Nephron progenitor cell (in vitro differentiated cells): ENCODE measurements around the gene NGEF.

Source experiments
- DNase-seq: peaks from one replicate; pipeline ENCODE4 v3.0.0; 2021
- H3K27ac Mint-ChIP-seq: 2 replicates; pipeline ENCODE4 v1.8.0; 2021; ENCODE audit warnings: mild to moderate bottlenecking, moderate library complexity, mixed read lengths
- H3K27me3 Mint-ChIP-seq: 2 replicates; pipeline ENCODE4 v1.8.0; 2021; ENCODE audit warnings: mild to moderate bottlenecking, low read depth, mixed read lengths; ENCODE audit not compliant: poor library complexity
- H3K36me3 Mint-ChIP-seq: 2 replicates; pipeline ENCODE4 v1.8.0; 2021; ENCODE audit warnings: low read depth, mixed read lengths
- H3K4me1 Mint-ChIP-seq: 2 replicates; pipeline ENCODE4 v1.8.0; 2021; ENCODE audit warnings: mixed read lengths
- H3K4me3 Mint-ChIP-seq: 2 replicates; pipeline ENCODE4 v1.8.0; 2021; ENCODE audit warnings: mild to moderate bottlenecking, moderate library complexity, mixed read lengths
- H3K9me3 Mint-ChIP-seq: 2 replicates; pipeline ENCODE4 v1.8.0; 2021; ENCODE audit warnings: mild to moderate bottlenecking, moderate library complexity, mixed read lengths
- TF ChIP-seq, protein P1 (sequence below): fragments of 200-600 bp; sonication (generic); IDR thresholded peaks from 2 replicates; pipeline ENCODE4 v1.5.0; 2021; ENCODE audit warnings: antibody characterized with exemption

NGEF gene

DNA sequence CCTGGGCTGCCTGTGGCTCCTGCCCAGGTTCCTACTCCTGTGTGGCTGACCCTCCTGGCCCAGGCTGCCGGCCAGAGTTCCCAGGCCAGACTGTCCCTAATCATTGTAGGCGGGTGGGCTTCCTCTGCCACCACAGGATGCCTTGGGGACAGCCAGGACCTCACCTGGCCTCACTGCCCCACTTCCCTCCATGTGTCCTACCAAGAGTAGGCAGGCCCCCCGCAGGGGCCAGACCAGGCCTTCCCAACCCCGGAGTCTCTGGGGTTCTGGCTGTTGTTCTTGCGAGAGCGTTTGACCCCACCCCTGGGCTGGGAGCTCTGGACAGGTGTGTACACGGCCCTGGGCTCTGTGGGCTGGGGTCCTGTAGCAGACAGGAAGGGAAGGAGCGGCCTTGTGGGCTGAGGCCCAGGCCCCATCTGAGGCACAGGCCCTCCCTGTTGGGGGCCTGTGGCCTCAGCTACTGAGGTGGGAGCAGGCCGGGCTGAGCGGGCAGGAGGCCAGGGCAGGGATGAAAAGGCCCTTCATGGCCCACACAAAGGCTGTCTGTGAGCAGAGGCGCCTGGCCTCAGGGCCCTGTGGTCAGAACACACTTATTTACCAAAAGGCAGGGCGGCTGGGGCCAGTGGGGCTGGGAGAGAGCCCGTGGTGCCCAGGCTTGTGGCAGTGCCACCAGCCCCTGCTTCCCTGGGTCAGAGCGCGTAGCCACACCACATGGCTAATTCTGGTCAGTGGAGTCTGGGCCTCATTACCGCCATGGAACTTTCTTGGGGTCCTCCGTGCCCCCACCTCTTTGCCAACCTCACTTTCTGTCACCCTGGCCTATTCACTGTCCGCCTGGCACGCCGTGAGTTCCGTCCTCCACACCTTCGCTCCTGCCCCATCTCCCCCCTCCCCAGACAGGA is 141.0 kb downstream of the NGEF start:
- no peak overlapping the region for H3K4me3 Mint-ChIP-seq
- H3K4me1 Mint-ChIP-seq, result peaks cover 29% of the 10 kb centered on the region
- no peaks in the 10 kb centered on the region for H3K36me3 Mint-ChIP-seq
- TF ChIP-seq, protein P1, sequence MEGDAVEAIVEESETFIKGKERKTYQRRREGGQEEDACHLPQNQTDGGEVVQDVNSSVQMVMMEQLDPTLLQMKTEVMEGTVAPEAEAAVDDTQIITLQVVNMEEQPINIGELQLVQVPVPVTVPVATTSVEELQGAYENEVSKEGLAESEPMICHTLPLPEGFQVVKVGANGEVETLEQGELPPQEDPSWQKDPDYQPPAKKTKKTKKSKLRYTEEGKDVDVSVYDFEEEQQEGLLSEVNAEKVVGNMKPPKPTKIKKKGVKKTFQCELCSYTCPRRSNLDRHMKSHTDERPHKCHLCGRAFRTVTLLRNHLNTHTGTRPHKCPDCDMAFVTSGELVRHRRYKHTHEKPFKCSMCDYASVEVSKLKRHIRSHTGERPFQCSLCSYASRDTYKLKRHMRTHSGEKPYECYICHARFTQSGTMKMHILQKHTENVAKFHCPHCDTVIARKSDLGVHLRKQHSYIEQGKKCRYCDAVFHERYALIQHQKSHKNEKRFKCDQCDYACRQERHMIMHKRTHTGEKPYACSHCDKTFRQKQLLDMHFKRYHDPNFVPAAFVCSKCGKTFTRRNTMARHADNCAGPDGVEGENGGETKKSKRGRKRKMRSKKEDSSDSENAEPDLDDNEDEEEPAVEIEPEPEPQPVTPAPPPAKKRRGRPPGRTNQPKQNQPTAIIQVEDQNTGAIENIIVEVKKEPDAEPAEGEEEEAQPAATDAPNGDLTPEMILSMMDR, result no peak
- no peak for DNase-seq
- H3K27me3 Mint-ChIP-seq, result peaks cover 26% of the 10 kb centered on the region
- peak overlapping the region; percentile 39 for H3K27ac Mint-ChIP-seq
- H3K9me3 Mint-ChIP-seq, result no peaks in the 10 kb centered on the region

DNA sequence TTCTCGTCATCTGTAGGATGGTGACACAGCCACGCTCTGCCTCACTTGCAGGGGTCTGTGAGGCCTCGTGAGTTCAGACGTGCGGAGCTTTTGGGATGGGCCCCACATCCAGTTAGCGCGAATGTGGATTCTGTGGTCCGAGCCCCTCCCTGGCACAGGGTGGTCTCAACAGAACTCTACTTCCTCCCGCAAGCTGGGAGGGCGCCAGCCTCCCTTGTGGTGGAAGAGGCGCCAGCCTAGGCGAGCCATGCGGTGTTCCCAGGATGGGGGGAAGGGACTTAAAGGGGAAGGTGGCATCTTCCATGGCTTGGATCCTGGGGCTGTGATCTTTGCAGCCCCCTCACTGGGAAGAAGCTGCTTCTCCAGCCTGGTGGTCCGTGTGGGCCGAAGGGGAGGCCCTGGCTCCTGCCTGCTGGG is 141.6 kb downstream of the NGEF start:
- Mint-ChIP-seq H3K36me3 (no peaks in the 10 kb centered on the region), H3K9me3 (no peaks in the 10 kb centered on the region), H3K27me3 (peaks cover 24% of the 10 kb centered on the region), H3K4me1 (peaks cover 29% of the 10 kb centered on the region), H3K27ac (no peak overlapping the region), H3K4me3 (no peak overlapping the region)
- DNase-seq, result no peak
- TF ChIP-seq, protein P1, result no peak

DNA sequence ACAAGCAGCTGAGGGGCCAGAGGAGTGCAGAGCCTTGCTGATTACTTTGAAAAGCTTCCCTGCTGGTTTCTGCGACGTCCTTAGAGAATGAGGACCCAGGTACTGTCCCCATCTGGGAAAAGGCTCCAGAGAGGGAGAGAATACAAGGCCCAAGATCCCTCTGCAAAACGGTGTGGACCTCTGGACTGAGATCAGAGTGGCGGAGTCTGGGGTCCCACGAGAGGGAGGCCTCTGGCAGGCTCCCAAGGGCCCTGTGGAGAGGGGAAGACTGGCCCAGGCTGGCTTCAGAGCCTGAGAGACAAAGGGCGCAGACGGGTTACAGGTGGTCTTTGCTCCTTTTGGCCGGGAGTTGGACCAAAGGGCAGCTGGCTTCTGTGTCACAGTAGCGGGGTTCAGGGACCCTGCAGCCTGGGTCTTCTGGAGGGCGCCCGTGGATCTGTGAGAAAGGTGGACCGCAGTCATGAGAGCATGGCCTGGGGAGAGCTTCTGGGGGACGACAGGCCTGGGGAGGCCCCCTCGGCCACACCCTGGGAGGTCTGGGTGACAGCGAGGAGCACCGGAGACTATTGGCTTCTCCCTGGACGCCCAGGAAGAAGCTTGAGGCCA is 142.2 kb downstream of the NGEF start:
- Mint-ChIP-seq H3K9me3 (no peaks in the 10 kb centered on the region), H3K27ac (no peak overlapping the region), H3K36me3 (no peaks in the 10 kb centered on the region), H3K27me3 (peaks cover 24% of the 10 kb centered on the region), H3K4me3 (no peak overlapping the region), H3K4me1 (peaks cover 29% of the 10 kb centered on the region)
- DNase-seq, result no peak
- TF ChIP-seq, protein P1, result no peak

DNA sequence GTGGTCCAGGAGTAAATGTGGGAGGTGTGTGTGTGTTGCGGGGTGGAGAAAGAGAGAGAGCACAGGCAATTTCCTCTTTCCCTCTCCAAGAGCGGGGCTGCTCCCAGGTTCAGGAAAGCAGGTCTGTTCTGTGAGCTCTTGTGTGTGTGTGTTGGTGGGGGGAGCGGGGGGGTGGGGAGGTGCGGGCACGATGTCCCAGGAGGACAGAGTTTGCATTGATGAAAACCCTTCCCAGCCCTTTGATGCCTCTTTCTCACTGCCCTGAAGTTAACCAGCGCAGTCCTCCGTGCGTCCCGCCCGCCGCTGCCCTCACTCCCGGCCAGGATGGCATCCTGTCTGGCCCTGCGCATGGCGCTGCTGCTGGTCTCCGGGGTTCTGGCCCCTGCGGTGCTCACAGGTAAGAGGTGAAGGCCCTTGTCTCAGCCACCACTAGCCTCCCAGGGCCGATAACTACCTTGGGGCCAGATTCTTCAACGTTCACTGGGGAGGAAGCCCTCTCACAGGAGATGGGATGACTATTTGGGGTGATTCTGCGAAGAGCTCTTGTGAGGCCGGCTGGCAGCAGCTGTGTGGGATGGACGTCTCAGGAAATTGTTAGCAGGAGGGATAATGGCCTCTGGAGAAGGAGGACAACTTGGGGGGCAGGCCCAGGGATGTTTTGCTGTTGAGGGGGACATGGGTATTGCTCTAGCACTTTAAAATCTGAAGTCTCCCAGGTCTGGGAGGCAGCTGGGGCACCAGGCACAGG is 142.9 kb downstream of the NGEF start, which contains the start of gene SNORC:
SNORC (plus strand) TSS at position 247 of the 748 bp plus-strand sequence; CDS start at position 325, 78 bp downstream.
- peaks cover 21% of the 10 kb centered on the region for H3K27me3 Mint-ChIP-seq
- DNase-seq, result no peak
- H3K36me3 Mint-ChIP-seq, result no peaks in the 10 kb centered on the region
- TF ChIP-seq, protein P1, result no peak
- H3K9me3 Mint-ChIP-seq, result no peaks in the 10 kb centered on the region
- peak within 1 kb of the TSS; percentile 86 for H3K27ac Mint-ChIP-seq
- peaks cover 29% of the 10 kb centered on the region for H3K4me1 Mint-ChIP-seq
- no peak within 1 kb of the TSS for H3K4me3 Mint-ChIP-seq

DNA sequence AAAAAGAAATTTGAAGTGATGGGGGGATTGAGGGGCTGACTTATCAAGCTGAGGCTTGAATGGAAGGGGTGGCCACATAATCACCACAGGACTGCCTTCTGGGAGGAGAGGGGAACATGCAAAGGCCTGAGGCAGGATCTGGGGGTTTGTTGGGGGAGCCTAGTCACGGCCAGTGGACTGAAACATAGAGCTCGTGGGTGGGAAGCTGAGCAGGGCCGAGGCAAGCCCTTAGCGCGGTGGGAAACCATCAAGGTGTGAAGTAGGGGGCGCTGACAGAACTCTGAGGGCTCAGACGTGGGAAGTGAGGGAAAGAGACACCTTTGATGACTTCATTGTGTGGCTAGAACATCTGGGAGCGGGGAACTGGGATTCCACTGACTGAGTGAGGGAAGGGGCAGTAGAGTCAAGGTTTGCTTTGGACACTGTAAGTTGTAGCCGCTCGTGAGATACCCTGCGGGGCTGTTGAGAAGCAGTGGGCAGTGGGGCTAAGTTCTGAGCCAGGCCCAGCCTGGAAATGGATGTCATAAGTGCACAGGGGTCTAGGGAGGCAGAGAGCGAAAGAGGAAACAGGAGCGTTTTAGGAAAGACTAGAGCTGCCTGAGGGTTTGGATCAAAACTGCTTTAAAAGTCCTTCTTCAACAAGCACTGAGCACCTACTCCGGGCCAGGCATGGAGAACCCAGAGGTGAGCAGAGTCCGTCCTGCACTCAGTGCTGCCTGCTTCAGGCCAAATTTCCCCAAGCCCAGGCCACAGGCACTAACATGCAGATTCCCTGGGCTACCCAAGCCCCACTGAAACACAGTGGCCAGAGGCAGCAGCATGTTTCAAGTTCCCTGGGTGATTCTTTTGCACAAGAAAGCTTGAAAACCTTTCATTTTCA is 143.7 kb downstream of the NGEF start:
- H3K4me3 Mint-ChIP-seq, result no peak overlapping the region
- peaks cover 13% of the 10 kb centered on the region for H3K27me3 Mint-ChIP-seq
- DNase-seq, result no peak
- TF ChIP-seq, protein P1, result no peak
- no peaks in the 10 kb centered on the region for H3K9me3 Mint-ChIP-seq
- peaks cover 27% of the 10 kb centered on the region for H3K4me1 Mint-ChIP-seq
- peak overlapping the region; percentile 86 for H3K27ac Mint-ChIP-seq
- H3K36me3 Mint-ChIP-seq, result no peaks in the 10 kb centered on the region
